ENCODE measurements around the gene BATF.

Gene BATF

DNA sequence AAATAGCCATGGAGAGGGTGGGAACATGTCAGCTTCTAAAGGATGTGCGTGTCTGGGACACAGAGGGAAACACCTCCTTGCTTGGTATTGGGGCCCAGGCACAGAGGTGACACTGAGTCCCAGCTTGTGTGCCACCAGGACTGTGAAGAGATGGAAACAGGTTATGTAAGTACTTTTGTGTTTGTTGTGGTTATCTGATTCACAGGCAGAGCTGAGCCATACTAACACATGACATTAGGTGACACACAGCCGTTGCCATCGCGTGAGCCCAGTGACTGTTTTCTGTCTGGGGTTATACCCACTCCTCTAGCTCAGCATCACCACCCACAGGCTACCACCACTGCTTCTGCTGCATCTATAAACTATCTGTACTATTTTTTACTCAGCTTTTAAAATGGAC lies 44.1 kb downstream of the BATF start:
- no peak for DNase-seq

GRCh38 chr14:75566752-75567151 lies 44.5 kb downstream of the BATF start:
- DNase-seq = no peak

DNA sequence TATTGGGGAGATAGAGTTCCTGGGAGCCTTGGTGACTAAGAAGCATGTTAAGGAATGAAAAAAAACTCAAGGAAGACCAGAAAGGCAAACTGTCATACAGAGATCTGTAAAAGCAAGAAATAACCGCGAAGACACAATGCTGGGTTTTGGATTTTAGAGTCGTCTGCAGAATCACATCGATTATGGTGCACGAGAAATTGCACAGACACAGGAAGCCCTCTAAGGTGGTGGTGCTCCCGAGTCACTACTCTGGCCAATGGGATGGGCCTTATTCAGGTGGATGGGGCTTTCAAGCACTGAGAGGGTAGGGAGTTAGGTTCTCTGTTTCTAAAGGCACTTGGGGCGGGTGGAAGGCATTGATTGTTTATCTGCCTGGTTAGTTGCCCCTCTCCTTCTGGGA lies 45.9 kb downstream of the BATF start:
- DNase-seq = no peak

GRCh38 chr14:75568791-75569190 lies 46.5 kb downstream of the BATF start:
- no peak for DNase-seq

DNA sequence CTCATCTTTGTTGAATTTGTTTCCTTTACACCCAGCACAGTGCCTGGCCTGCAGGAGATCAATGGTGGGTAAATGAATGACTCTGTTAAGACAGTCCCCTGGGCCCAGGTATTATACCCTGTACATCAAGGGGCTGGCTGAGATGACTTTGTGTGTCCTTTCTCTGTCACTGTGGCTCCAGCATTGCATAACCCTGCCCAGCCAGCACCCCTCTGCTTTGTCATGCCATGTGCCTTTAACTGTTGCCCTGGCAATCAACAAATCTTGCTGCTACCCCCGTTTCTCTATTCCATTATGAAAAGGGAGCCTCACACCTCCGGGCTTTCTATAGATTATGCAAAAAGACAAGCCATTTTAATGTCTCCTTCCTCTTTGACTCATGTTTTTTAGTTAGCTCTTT lies 48.5 kb downstream of the BATF start:
- no peak for DNase-seq

- no peak for DNase-seq
These were observed 49.8 kb downstream of the BATF start for GRCh38 chr14:75572104-75572503.

DNA sequence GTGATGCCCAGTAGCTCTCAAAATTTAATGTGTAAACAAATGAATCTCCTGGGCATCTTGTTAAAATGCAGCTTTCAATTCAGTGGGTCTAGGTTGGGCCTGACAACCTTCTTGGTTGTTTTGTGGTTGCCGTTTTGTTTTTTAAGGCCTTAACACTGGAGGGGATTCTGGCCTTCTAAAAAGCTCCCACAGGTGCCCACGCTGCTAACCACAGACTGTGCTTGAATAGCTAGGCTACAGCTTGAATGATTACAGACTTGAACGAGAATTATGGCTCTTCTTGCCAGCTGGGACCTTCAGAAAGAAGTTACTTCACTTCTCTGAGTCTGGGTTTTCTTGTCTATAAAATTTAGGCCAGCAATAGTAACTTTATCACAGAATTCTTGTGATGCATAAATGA lies 54.8 kb downstream of the BATF start:
- no peak for DNase-seq

GRCh38 chr14:75577729-75578101 lies 55.4 kb downstream of the BATF start:
- peak; percentile 37 for DNase-seq

GRCh38 chr14:75578102-75578785 lies 56.0 kb downstream of the BATF start, which contains the start of gene FLVCR2:
FLVCR2 (plus strand) TSS chr14:75578620; CDS start chr14:75578973, 353 bp downstream.
- peak; percentile 24 for DNase-seq

DNA sequence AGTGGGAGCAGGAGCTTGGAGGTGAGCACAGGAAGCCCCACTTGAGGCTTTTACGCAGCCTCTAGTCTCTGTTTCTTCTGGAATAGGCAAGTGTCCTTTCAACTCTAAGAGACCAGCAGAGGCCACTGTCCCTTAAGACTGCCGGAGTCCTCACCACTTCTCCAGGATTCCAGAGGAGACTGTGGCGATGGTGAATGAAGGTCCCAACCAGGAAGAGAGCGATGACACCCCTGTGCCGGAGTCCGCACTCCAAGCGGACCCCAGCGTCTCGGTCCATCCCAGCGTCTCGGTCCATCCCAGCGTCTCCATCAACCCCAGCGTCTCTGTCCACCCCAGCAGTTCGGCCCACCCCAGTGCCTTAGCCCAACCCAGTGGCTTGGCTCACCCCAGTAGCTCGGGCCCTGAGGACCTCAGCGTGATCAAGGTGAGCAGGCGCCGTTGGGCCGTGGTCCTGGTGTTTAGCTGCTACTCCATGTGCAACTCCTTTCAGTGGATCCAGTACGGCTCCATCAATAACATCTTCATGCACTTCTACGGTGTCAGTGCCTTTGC lies 56.6 kb downstream of the BATF start:
- no peak for DNase-seq

- no peak for DNase-seq
These were observed 57.1 kb downstream of the BATF start for GRCh38 chr14:75579338-75579864.

DNA sequence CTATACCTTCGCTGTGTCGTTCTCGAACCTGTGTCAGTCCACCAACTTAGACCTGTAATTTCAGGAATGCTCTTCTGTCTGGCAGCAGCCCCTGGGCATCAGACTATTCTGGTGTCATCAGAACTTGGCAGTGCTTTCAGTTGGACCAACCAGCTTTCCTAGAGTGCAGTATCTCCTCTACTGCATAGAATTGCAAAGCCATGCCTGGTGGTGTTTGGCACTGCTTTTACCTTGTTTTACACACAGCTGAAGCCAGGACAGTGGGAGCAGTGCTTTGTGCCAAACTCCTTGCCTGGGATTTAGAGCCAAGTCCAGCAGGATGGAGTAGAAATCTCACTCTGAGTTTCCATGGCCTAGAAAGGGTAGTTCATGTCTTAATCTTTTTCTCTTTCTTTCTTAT lies 57.6 kb downstream of the BATF start:
- no peak for DNase-seq

DNA sequence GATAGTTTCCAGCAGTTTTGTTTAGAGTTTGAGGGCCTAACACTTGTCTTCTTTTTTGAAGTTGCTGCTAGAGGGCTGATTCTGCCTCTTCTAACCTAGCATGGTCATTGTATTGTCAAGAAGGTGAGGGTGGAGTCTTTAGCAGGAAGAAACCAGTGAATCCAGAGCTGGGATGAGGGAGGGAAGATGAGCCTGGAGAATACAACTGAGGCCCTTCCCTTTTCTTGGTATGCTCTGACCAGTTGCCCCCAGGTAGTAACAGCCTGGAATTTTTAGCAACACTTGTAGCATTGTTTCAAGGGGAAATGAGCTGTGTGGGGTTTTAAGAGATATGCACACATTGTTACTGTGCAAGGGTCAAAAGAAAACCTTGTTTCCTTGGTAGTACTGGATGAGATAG lies 65.1 kb downstream of the BATF start:
- no peak for DNase-seq

DNA sequence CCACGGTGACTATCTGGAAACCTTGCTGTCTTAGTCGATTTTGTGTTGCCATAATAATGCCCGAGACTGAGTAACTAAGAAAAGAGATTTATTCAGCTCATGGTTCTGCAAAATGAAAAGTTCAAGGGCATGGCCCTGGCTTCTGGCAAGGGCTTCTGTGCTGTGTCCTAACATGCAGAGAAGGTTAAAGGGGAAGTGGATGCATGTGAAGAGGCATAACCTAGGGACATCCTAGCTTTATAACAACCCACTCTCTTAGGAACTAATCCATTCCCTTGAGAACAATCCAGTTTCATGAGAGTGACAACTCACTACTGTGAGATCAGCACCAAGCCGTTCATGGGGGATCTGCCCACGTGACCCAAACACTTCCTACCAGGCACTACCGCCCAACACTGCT lies 67.7 kb downstream of the BATF start:
- no peak for DNase-seq

DNA sequence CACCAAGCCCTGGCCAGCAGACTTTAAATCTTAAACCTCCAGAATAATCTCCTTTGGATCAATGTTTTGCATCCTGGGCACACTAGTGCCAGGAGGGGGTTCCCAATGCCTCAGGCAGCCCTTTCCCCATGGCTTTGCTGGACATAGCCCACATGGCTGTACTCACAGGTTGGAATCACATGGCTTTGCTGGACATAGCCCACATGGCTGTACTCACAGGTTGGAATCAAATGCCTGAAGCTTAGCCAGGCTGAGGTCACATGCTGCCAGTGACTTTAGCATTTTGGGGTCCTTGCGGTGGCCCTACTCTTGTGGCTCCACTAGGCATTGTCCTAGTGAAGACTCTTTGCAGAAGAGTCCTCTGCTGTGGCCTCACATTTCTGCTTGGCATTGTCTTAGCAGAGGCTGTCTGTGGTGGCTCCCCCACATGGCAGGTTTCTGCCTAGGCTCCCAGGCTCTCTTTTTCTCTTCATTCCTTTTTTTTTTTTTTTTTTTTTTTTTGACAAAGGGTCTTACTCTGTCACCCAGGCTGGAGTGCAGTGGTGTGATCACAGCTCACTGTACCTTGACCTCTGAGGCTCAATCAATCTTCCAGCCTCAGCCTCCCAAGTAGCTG lies 69.2 kb downstream of the BATF start:
- no peak for DNase-seq

DNA sequence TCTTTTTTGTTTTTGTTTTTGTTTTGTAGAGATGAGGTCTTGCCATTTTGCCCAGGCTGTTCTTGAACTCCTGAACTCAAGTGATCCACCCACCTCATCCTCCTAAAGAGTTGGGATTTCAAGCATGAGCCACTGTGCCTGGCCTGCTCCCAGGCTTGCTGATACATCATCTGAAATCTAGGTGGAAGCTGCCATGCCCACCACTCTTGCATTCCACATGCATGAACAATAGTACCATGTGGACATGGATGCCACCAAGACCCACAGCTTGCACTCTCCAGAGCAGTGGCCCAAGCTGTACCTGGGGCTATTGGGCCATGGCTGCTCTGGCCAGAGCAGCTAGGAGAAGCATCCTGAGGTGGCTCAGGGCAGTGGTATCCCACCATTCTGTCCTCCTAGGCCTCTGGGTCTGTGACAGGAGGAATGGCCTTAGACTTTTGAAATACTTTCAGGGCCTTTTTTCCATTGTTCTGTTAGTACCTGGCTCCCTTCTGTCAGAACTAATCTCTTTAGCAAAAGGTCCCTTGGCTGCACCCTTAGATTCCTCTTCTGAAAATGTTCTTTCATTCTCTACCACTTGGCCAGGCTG lies 69.8 kb downstream of the BATF start:
- DNase-seq = no peak

GRCh38 chr14:75595226-75595625 lies 73.0 kb downstream of the BATF start:
- no peak for DNase-seq

Measured in NCI-H345 (cell line).